Tibial nerve (tissue), 3 donors: ENCODE results near the gene ARHGEF11.

ENCODE experiments used
- POLR2A ChIP-seq, 2 donors: fragments of 450-650 bp; IDR thresholded peaks; one replicate each; pipeline ENCODE4 v1.6.1; 2017; ENCODE audit warnings: antibody characterized with exemption in 2 of 2, mild to moderate bottlenecking in 2 of 2, moderate library complexity in 2 of 2
- TF ChIP-seq, protein P1 (sequence below), 5 experiments: fragments of 200-600 bp in 3 of 5; fragments of 450-650 bp in 2 of 5; sonication (generic) in 3 of 5; IDR thresholded peaks; one replicate each; pipeline ENCODE4 v1.5.1; 2016 to 2019; ENCODE audit warnings: antibody characterized with exemption in 5 of 5, mild to moderate bottlenecking in 3 of 5, moderate library complexity in 2 of 5

DNA sequence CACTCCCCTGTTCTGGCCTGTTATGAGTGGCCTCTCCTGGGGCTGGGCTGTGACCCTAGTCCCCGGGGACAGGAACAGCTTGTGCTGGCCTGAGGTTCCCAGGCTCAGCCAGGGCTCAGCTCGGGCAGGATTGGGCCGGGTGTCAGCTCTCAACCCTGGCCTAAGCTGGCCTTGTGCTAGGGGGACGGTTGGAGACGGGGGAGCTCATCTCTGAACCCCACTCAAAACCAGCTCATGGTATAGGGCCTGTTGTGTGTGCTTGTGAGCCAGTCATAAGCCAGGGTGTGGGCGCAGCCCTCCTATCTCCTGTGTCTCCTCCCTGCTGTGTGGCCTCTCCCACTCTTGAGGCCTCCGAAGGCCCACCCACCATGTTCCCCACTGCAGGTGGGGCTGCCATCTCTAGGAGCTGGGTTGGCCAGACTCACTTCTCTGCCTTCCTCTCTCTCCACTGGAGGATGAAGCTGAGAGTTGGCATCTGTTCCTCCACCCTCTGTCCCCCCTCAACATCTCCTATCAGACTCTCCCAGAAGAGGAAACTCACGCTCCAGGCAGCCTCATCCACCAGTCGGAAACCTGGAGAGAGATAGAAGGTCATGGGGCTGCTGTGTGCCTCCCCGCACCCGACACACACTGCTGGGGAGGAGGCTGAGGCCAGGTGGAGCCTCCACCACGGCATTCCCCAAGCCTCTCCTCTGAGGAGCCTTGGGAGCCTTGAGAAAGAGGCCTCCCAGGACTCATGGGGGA, 150.7 kb downstream of the ARHGEF11 start:
- TF ChIP-seq POLR2A (IDR thresholded peaks at IDR 0.05), result peak in 1 of 2 donors; percentile 40
- TF ChIP-seq, protein P1, sequence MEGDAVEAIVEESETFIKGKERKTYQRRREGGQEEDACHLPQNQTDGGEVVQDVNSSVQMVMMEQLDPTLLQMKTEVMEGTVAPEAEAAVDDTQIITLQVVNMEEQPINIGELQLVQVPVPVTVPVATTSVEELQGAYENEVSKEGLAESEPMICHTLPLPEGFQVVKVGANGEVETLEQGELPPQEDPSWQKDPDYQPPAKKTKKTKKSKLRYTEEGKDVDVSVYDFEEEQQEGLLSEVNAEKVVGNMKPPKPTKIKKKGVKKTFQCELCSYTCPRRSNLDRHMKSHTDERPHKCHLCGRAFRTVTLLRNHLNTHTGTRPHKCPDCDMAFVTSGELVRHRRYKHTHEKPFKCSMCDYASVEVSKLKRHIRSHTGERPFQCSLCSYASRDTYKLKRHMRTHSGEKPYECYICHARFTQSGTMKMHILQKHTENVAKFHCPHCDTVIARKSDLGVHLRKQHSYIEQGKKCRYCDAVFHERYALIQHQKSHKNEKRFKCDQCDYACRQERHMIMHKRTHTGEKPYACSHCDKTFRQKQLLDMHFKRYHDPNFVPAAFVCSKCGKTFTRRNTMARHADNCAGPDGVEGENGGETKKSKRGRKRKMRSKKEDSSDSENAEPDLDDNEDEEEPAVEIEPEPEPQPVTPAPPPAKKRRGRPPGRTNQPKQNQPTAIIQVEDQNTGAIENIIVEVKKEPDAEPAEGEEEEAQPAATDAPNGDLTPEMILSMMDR (IDR thresholded peaks at IDR 0.05), result no peak
